GM23248 (cell line): Measurements from ENCODE around the gene DUOXA1. TPM values are rescaled to one million over a fixed set of nuclear protein-coding genes. Genes with fewer than 3 reads are reported as not detected.
A peak's percentile ranks its signal among the peaks of the same experiment; 100 is the strongest.

Source experiments
- DNase-seq: peaks from one replicate; pipeline ENCODE4 v3.0.0-alpha.2; 2015
- H2AFZ ChIP-seq: fragments of 200-600 bp; sonication (generic); 2 replicates; pipeline ENCODE4 v1.6.1; 2016; ENCODE audit warnings: antibody characterized with exemption
- H3F3A ChIP-seq: fragments of 200-600 bp; sonication (generic); 2 replicates; pipeline ENCODE4 v1.6.1; 2016; ENCODE audit warnings: mild to moderate bottlenecking, antibody characterized with exemption, mixed run types; ENCODE audit not compliant: insufficient read depth
- H3K27ac ChIP-seq: fragments of 200-600 bp; sonication (generic); 2 replicates; pipeline ENCODE4 v1.5.1; 2016; ENCODE audit warnings: mild to moderate bottlenecking
- H3K27me3 ChIP-seq: fragments of 200-600 bp; sonication (generic); replicated peaks from 2 replicates; pipeline ENCODE4 v1.6.1; 2016; ENCODE audit warnings: mild to moderate bottlenecking; ENCODE audit not compliant: insufficient read depth
- H3K36me3 ChIP-seq: fragments of 200-600 bp; sonication (generic); 2 replicates; pipeline ENCODE4 v1.6.1; 2016; ENCODE audit warnings: low read depth, mild to moderate bottlenecking
- H3K4me1 ChIP-seq: fragments of 200-600 bp; sonication (generic); 2 replicates; pipeline ENCODE4 v1.6.1; 2016; ENCODE audit warnings: mild to moderate bottlenecking; ENCODE audit not compliant: insufficient read depth
- H3K4me2 ChIP-seq: fragments of 200-600 bp; sonication (generic); one replicate; pipeline ENCODE4 v1.6.1; 2016; ENCODE audit warnings: mild to moderate bottlenecking; ENCODE audit not compliant: unreplicated experiment
- H3K4me3 ChIP-seq: fragments of 200-600 bp; sonication (generic); 2 replicates; pipeline ENCODE4 v1.5.1; 2016; ENCODE audit warnings: mild to moderate bottlenecking
- H3K79me2 ChIP-seq: fragments of 200-600 bp; sonication (generic); 2 replicates; pipeline ENCODE4 v1.6.1; 2016; ENCODE audit warnings: mild to moderate bottlenecking; ENCODE audit not compliant: insufficient read depth
- H3K9ac ChIP-seq: fragments of 200-600 bp; sonication (generic); 2 replicates; pipeline ENCODE4 v1.6.1; 2016; ENCODE audit warnings: mild to moderate bottlenecking
- H3K9me2 ChIP-seq: fragments of 200-600 bp; sonication (generic); 2 replicates; pipeline ENCODE4 v1.6.1; 2016; ENCODE audit warnings: mixed run types, mild to moderate bottlenecking, moderate library complexity; ENCODE audit not compliant: insufficient read depth
- H3K9me3 ChIP-seq: fragments of 200-600 bp; sonication (generic); one replicate; pipeline ENCODE4 v1.6.1; 2017; ENCODE audit warnings: low read depth
- H4K20me1 ChIP-seq: fragments of 200-600 bp; sonication (generic); 2 replicates; pipeline ENCODE4 v1.6.0; 2016; ENCODE audit not compliant: insufficient read depth
- EZH2 ChIP-seq: fragments of 200-600 bp; sonication (generic); IDR thresholded peaks from 2 replicates; pipeline ENCODE4 v1.6.1; 2018; ENCODE audit warnings: antibody characterized with exemption, mild to moderate bottlenecking; ENCODE audit not compliant: insufficient read depth, poor library complexity, severe bottlenecking
- EZH2phosphoT487 ChIP-seq: fragments of 200-600 bp; sonication (generic); IDR thresholded peaks from 2 replicates; pipeline ENCODE4 v1.6.1; 2018; ENCODE audit warnings: antibody characterized with exemption, moderate library complexity, mild to moderate bottlenecking, low read depth; ENCODE audit not compliant: insufficient read depth
- WGBS, 2 experiments: methylation state at CpG; one replicate each; pipeline ENCODE4 v1.1.6; 2015 to 2017; ENCODE audit warnings: low lambda C conversion rate in 2 of 2, low coverage in 1 of 2; ENCODE audit errors: missing lambda C conversion rate in 2 of 2; 5-methylcytosine and 5-hydroxymethylcytosine counted together
- in situ Hi-C: fragments of 300-500 bp; cut with MboI; formaldehyde crosslinking; loops from 2 replicates; pipeline ENCODE4 v1.15.0; 2020
- polyA plus RNA-seq: library from polyadenylated mRNA; unstranded; fragments of >200 nt; fragmentation: Nextera tagmentation; extraction: Ambion mirVana; gene quantifications from 2 replicates; pipeline ENCODE4 v1.2.1, GENCODE V29; 2016
- total RNA-seq: library from RNA; depleted of rRNA; stranded (reverse); fragments of >200 nt; shearing (Covaris generic); gene quantifications from 2 replicates; pipeline ENCODE4 v1.2.3, GENCODE V29; 2014

DUOXA1 gene
- total and polyA plus RNA-seq, 2 experiments from 2014 or later = 0.61 to 2.4 TPM

- Histone ChIP-seq H3K4me2 (no peak overlapping the region), H3K9ac (no peak overlapping the region), H3K27me3 (peaks cover 73% of the 10 kb centered on the region), H2AFZ (peak overlapping the region; percentile 19; the same call in 1 of the 2 replicates), H3K9me3 (no peaks in the 10 kb centered on the region), H3F3A (no peaks in the 10 kb centered on the region), H3K9me2 (no peaks in the 10 kb centered on the region), H3K4me1 (no peaks in the 10 kb centered on the region), H3K79me2 (no peaks in the 10 kb centered on the region), H4K20me1 (no peaks in the 10 kb centered on the region), H3K4me3 (0 out of 2 replicates have a peak overlapping the region, but pooled peaks have one; percentile 18), H3K27ac (no peak overlapping the region), H3K36me3 (no peaks in the 10 kb centered on the region)
- 2 to 4% methylated on average over 49 to 56 of the region's 58 CpGs for WGBS, 2 experiments
- TF ChIP-seq EZH2 (peak; percentile 53), EZH2phosphoT487 (peak; percentile 21; the same call in 1 of the 2 replicates)
- in situ Hi-C loops = no loop called here
- DNase-seq = peak; percentile 38
Measured at GRCh38 chr15:45112591-45113379, 16.9 kb downstream of the DUOXA1 start.

- Histone ChIP-seq H3K9ac (no peak overlapping the region), H2AFZ (peak overlapping the region; percentile 19; the same call in 1 of the 2 replicates), H3K27me3 (peaks cover 68% of the 10 kb centered on the region), H3K9me2 (no peaks in the 10 kb centered on the region), H3K27ac (no peak overlapping the region), H3F3A (no peaks in the 10 kb centered on the region), H3K9me3 (no peaks in the 10 kb centered on the region), H3K4me3 (0 out of 2 replicates have a peak overlapping the region, but pooled peaks have one; percentile 18), H4K20me1 (no peaks in the 10 kb centered on the region), H3K4me1 (no peaks in the 10 kb centered on the region), H3K36me3 (no peaks in the 10 kb centered on the region), H3K79me2 (no peaks in the 10 kb centered on the region), H3K4me2 (no peak overlapping the region)
- no peak for DNase-seq
- TF ChIP-seq EZH2 (no peak), EZH2phosphoT487 (no peak)
- WGBS, 2 experiments = 3% methylated on average over 13 of the region's 13 CpGs
- in situ Hi-C loops = no loop called here
Measured at GRCh38 chr15:45112143-45112590, 17.5 kb downstream of the DUOXA1 start.

GRCh38 chr15:45111390-45112142 lies 18.1 kb downstream of the DUOXA1 start:
- in situ Hi-C loops = no loop called here
- Histone ChIP-seq H3K4me1 (no peaks in the 10 kb centered on the region), H4K20me1 (no peaks in the 10 kb centered on the region), H3K9ac (no peak overlapping the region), H3K79me2 (no peaks in the 10 kb centered on the region), H3K4me2 (no peak overlapping the region), H3K9me2 (no peaks in the 10 kb centered on the region), H3F3A (no peaks in the 10 kb centered on the region), H3K27me3 (peaks cover 64% of the 10 kb centered on the region), H3K36me3 (no peaks in the 10 kb centered on the region), H3K4me3 (no peak overlapping the region), H3K9me3 (no peaks in the 10 kb centered on the region), H2AFZ (no peak overlapping the region), H3K27ac (no peak overlapping the region)
- TF ChIP-seq EZH2 = peak; percentile 91
- no peak for TF ChIP-seq EZH2phosphoT487
- no peak for DNase-seq
- WGBS, 2 experiments = 8 to 10% methylated on average over 26 to 46 of the region's 71 CpGs

- Histone ChIP-seq H2AFZ (no peak overlapping the region), H3K9ac (no peak overlapping the region), H3K79me2 (no peaks in the 10 kb centered on the region), H4K20me1 (no peaks in the 10 kb centered on the region), H3K9me3 (no peaks in the 10 kb centered on the region), H3K9me2 (no peaks in the 10 kb centered on the region), H3K27me3 (peaks cover 52% of the 10 kb centered on the region), H3K27ac (no peak overlapping the region), H3F3A (no peaks in the 10 kb centered on the region), H3K36me3 (no peaks in the 10 kb centered on the region), H3K4me3 (no peak overlapping the region), H3K4me1 (no peaks in the 10 kb centered on the region), H3K4me2 (no peak overlapping the region)
- no peak for TF ChIP-seq EZH2phosphoT487
- no peak for TF ChIP-seq EZH2
- WGBS, 2 experiments = 57 to 67% methylated on average over 10 to 11 of the region's 11 CpGs
- in situ Hi-C loops = no loop called here
- DNase-seq = no peak
Measured at GRCh38 chr15:45110256-45110820, 19.3 kb downstream of the DUOXA1 start.
